ENCODE results near the gene ZNF516. TPM values are rescaled to one million over a fixed set of nuclear protein-coding genes. Genes with fewer than 3 reads are reported as not detected.

The ZNF516 gene
- polyA plus RNA-seq, 1 donor = 53.3 TPM

DNA sequence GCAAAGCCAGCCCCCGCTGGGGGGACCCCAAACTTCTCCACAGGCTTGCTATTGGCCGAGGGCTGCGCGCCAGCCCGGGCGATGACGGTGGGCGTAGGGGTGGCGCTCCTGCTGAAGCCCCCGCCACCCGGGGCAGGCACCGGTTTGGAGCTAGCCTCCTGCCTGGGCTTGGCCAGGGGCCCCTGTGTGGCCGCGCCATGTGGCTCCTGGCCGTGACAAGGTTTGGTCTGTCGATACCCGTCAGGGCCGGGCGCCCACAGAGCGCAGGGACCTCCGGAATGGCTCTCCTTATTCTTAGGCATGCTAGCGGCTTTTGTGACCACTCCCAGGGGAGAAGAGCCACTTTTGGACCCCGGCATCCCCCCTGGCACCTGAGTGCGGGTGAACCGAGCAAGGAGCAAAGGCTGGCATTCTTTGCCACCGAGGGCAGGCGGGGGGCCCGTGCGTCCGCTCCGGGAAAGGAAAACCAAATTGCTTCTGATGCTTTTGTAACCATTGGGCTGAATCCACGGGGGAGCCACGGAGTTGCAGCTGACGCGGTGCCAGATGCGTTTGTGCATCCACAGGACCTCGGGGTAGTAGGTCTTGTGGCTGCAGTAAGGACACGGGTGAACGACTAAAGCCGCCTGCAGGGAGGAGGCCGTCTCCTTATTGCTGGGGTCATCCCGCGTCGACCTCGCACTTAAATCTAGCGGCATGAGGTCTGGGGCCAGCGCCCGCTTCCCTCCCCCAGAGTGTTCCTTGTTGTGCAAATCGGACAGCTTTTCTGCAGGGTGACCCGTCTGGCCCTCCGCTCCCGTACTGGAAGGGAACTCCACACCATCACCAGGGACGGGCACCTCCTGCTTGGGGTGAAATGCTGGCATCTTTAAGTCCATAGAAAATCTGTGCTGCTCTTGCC, 115.6 kb downstream of the ZNF516 start:
- DNase-seq = no peak

GRCh38 chr18:76378526-76379215, 116.4 kb downstream of the ZNF516 start:
- DNase-seq = no peak

DNA sequence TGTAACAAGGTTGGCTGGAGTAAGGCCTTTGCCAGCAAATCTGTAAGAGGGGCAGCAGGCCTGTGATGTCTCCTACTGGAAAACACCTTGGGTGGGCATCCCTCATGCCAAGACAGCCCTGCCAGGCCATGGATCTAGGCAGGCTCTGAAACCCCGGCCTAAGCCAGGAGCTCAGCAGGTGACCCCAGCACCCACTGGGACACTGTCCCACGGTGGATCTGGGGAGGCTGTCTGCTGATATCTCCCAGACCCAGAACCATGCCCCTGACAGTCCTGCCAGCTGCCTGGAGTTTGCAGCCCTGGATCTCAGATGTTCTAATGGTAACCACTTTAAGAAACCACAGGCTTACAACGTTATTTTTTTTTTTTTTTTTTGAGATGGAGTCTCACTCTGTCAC, 117.7 kb downstream of the ZNF516 start:
- DNase-seq = no peak

- DNase-seq = no peak
These were observed 118.2 kb downstream of the ZNF516 start for GRCh38 chr18:76376668-76377358.

DNA sequence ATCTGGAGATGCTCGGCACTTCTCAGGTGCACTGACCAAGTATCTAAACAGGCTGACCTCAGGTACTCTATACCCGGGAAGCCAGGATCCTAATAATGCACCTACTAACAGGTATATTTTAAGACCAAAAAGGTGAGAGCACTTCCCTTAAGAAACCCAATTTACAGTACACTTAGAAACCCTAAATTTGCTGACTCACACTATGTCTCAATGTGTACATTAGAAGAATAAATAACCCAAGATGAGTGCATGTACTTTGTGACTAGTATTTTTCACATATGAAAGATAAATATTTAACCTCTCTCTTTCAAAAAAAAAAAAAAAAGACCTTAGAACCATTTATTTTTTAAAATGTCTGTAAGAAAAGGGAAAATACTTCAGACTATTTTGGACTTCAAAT, 118.8 kb downstream of the ZNF516 start:
- DNase-seq = no peak

- DNase-seq = no peak
These were observed 120.4 kb downstream of the ZNF516 start for GRCh38 chr18:76374330-76375281.

GRCh38 chr18:76373297-76373696, 121.7 kb downstream of the ZNF516 start:
- no peak for DNase-seq

DNA sequence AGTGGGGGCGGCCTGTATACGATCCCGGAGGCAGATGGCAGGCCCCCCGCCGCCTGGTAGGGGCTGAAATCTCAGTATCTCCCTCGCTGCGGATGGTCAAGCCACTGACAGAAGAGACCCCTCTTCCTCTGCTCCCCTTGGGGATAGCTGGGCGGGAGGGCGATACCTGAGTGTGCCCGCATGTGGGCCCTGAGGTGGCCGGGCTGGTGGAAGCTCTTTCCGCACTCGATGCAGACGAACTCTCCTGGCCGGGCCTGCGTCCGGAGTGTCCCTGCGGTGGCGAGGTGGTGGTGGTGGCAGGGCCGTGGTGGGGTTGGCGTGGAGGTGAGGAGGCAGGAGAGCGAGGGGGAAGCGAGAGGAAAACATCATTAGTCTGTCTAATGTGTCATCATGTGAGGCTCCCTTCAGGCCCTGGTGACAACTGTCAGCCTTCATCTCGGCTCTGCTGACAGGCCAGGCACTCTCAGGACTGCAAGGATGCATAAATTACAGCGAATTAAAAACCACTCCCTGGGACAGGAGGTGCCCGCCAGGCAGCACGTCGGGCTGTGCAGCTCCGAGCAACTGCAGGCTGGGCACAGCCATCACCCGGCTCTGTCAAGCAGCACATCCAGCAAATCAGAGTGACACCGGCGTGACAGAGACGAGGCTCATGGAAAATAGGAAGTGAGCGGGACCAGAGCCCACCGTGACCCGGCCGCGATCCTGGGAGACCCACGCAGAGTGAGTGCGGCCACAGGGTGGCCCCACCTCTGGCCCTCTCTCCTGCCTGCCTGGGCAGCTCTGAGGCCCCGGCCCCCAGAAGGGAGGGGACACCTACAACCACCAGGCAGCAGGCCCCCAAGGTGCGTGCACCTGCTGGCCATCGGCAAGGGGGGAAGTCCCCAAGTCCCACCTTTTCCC, 123.5 kb downstream of the ZNF516 start:
- no peak for DNase-seq

- no peak for DNase-seq
These were observed 124.4 kb downstream of the ZNF516 start for GRCh38 chr18:76370686-76371085.

GRCh38 chr18:76370201-76370600, 124.8 kb downstream of the ZNF516 start:
- DNase-seq = no peak

DNA sequence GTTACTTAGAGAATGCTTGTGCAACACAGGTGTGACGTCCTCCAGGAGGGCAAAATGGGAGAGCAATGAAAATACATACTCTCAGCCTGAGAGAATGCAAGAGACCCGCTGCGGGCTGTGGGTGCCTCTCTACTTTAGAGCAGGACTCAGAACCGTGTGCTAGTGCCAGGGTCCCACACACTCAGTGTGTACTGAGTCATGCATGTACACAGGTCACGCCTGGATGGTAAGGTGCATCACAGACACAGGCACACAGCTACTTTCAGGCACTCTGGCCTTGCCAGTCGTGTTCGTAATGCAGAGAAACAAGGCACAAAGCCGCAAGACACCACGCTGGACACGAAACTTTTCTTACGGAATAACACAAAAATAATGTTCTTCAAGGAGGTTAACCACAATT, 125.3 kb downstream of the ZNF516 start:
- no peak for DNase-seq

GRCh38 chr18:76368976-76369375, 126.1 kb downstream of the ZNF516 start:
- DNase-seq = no peak

DNA sequence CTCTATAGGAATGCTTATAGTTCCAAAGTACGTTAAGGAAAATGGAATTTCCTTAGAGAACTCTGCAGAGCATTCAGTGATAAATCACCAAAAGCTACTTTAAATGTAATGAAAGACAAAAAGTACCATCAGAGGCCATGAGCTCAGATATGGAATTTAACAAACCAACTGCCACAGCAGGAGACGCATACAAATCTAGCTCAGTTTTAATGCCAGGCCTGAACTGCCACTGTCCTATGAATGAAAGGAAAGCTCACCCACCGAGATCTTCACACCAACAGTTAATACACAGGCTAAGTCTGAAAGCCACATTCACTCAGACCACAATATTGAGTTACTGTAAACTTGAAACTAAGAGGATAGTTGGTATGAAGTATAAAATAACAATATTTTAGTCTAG, 126.8 kb downstream of the ZNF516 start:
- DNase-seq = no peak

DNA sequence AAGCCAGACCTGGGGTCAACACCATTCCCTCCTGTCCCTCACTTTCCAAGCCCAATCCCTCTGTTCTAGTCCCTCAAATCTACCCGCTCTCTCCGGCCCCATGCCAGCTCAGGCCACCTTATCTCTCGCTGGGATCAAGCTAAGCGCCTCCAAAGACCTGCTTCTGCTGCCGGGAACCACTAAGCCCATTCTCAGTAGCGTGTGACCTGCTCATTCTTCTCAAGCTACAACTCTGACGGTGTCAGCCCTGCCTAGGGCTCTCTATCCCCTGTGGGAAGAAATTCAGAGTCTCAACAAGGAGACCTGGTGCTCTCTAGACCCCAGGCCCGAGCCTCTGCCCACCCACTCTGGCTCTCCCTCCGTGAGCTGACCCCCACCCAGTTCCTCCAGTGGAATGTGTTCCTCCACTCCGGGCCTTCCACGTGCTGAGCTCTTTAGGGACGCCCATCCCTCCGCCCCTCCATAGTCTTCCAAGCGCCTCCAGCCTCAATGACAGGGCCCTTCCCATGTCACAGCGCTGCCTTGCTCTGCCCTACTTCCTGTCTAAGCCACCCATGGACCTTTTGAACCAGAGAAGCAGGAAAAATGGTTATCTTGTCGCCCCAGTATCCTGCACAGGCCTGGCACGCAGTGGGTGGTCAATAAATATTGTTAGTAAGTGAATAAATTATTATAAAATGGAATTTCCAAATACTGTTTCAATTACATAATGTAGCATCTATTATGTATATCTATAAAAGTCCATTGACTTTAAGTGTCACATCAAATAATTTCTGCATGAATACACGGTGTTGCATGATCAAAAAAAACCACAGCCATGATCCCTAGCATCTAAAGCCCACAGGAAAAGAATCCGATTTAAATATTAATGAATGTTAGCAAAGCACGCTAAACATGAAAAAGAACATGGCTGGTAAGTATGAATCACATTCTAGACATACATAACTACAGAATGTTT, 127.6 kb downstream of the ZNF516 start:
- DNase-seq = no peak

DNA sequence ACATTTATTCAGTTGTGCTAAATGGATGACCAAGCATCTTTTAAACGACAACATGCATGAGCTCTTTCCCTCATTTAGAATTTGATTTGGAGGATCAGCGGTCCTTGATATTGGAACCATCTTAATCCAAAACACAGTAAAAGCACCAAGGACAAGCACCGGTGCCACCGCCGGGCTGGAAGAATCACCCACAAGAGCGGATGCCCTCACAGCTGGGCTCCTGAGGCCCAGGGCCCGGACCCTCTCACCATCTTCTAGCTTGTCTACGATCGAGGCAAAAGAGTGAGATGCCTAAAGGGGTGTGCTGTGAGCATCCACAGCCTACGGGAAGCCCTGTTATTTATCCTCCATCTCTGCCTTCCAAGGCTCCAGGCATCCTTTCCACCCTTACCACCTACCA, 129.5 kb downstream of the ZNF516 start:
- no peak for DNase-seq

- no peak for DNase-seq
These were observed 130.5 kb downstream of the ZNF516 start for GRCh38 chr18:76364282-76365259.

DNA sequence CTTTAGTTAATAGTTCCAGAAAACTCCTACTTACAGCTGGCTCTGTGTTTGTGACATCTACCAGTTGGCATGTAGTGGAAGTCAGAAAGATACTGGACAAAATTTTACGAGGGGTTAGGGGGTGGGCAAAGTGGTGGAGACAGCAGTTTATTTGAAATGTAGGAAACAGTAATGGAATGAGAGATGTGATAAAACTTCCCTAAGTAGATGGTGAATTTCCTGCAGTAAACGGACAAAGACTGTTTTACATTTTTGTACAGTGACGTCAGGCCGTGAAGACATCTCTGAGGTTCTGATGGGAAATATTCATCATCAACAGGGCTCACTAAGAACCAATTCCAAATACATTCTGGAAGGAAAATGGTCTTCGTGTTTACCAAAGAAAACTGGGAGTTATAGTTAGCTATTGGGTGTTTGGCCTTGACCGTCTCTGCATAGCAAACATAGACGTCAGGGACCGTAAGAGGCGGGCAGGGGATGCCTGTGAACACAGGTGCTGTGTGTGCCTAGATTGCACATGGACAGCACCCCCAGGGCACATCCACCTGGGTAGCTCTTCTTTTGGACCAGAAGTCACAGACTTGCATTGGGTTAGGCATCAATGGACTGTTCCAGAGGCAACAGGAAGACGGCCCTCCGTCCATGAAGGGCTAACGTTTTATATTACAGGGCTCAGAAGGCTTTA, 131.5 kb downstream of the ZNF516 start:
- no peak for DNase-seq

- DNase-seq = no peak
These were observed 132.4 kb downstream of the ZNF516 start for GRCh38 chr18:76362676-76363075.
